NCI-H146 (cell line): ENCODE results near the gene CLPTM1L.
"Not testable (repeated sequence)": the region's sequence is repeated elsewhere in the genome, so short reads cannot be mapped to it uniquely, and the experiment has no call there.

ENCODE experiments used
- DNase-seq: peaks from one replicate; lab custom pipeline; 2025; lab: John Stamatoyannopoulos, UW

CLPTM1L gene

GRCh38 chr5:1326901-1327756, 17.8 kb downstream of the CLPTM1L start:
- DNase-seq, result not testable (repeated sequence)

GRCh38 chr5:1326532-1326875, 18.4 kb downstream of the CLPTM1L start:
- not testable (repeated sequence) for DNase-seq

DNA sequence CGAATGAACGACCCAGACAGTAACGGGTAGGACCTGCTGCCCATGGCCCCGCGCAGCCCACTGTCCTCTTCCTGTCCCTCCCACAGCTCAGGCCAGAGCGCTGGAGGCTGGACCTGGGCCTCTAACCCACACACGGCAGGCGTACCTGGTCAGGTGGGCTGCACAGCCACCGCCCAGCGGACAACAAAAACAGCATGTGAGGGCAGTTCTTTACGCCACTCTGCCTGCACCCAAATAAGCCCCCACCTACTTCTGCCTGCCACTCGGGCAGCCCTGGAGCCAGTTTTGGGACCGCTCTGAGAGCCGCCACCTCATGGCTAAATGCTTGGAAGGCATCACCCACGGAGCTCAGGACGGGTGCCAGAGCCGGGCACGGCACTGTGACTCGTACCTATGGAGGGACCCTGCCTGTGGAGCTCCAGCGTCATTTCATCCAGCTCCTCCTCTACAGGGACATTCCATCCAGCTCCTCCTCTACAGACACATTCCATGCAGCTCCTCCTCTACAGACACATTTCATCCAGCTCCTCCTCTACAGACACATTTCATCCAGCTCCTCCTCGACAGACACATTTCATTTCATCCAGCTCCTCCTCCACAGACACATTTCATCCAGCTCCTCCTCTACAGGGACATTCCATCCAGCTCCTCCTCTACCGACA, 18.9 kb downstream of the CLPTM1L start:
- DNase-seq, result no peak

DNA sequence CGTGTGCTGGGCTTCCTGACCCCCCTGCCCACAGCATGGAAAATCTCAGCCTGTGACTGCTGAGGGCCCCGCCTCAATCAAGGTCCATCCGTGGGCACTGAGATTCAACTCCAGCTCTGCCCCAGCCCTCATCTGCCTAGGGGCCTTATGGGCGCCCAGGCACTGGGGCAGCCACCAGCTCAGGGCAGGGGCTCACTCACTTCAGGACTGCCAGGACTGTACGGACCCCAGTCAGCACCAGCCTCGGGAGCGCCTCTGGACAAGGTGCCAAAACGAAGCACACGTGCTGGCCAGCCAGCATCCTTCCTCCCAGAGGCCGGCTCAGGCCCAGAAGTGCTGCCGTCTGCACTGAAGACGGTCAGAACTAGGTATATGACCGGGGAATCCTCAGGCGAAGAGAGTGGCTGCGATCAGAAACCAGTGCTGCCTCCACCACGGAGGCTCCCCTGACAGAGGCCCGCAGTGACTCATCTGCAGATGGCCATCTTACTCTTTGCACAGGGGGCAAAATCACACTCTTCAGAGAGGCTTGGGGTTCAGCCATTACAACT, 19.6 kb downstream of the CLPTM1L start:
- DNase-seq, result no peak

GRCh38 chr5:1324719-1325190, 20.1 kb downstream of the CLPTM1L start:
- DNase-seq, result no peak

- no peak for DNase-seq
These were observed 20.6 kb downstream of the CLPTM1L start for GRCh38 chr5:1324301-1324700.

DNA sequence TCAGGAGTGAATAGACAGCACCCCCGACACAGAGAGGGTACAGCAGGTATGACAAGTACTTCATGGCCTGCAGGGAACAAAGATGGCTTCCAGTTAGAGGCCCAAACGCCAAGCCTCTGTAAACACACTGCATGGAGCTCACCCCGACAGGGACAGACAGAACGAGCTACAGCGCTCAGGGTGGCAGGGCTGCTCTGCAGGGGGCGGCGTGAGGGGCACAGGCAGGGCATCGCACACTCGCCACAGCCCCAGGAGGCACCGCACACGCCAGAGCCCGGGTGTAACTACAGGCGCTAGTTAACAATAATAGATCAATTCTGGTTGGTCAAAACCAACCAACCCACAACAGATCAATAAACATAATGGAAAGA, 21.1 kb downstream of the CLPTM1L start:
- DNase-seq, result peak; percentile 22

DNA sequence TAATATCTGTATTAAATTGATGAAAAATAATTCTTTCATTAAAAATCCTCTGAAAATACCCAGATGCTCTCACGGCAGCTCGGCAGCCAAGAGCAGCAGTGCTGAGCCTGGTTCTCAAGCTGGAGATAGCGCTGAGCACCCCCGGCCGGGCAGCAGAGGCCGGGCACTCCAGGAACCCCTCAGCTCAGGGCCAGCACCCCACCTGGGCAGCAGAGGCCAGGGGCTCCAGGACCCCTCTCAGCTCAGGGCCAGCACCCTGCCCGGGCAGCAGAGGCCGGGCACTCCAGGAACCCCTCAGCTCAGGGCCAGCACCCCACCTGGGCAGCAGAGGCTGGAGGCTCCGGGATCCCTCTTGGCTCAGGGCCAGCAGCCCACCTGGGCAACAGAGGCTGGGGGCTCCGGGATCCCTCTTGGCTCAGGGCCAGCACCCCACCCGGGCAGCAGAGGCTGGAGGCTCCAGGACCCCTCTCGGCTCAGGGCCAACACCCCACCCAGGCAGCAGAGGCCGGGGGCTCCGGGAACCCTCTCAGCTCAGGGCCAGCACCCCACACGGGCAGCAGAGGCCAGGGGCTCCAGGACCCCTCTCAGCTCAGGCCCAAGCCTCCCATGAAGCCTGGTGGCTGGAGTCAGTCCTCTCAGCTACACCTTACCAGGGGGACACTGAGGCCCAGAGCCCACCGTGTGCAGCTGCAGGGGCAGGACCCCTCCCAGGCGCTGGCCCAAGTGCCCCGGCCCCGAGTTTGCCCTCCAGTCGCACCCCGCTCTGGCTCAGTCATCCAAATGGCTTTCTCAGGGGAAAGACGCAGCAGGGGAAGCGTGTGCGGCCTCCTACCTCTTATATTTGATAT, 21.7 kb downstream of the CLPTM1L start:
- no peak for DNase-seq

DNA sequence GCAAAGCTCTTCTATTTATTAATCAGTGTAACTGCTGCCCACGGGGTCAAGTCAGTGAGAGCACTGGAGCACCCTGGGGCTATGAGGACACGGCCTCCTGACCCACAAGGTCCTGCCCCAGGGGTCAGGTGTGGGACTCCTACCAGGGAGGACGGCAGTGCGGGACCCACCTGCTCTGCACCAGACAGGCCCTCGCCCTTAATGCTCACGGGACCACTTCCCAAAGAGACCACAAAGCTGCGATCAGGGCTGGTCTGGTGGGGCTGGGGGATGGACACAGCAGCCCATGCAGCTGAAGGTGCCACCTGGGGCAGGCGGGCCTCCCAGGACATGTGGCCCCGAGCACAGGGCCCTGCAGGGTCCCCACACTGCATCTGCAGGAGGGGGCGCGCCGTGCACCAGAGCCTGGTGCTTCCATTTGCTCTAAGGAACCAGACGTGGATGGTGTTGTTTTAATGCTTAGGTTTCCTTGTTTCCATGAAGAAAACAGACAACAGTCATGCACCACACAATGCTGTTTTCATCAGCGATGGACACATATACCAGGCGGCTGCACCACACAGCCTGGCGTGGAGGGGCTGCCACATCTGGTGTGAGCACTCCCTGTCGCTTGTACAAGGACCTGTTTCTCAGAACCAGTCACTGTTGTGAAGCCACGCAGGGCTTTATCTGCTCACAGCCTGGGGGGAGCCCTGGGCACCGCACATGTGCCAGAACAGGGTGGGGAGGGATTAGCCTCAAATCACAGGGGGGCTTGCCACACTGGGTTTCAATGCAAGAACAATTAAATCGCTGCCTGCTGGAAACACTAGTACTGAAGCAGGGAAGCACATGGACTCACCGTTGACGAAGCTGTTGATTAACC, 22.6 kb downstream of the CLPTM1L start:
- no peak for DNase-seq

GRCh38 chr5:1321576-1321975, 23.3 kb downstream of the CLPTM1L start:
- no peak for DNase-seq

DNA sequence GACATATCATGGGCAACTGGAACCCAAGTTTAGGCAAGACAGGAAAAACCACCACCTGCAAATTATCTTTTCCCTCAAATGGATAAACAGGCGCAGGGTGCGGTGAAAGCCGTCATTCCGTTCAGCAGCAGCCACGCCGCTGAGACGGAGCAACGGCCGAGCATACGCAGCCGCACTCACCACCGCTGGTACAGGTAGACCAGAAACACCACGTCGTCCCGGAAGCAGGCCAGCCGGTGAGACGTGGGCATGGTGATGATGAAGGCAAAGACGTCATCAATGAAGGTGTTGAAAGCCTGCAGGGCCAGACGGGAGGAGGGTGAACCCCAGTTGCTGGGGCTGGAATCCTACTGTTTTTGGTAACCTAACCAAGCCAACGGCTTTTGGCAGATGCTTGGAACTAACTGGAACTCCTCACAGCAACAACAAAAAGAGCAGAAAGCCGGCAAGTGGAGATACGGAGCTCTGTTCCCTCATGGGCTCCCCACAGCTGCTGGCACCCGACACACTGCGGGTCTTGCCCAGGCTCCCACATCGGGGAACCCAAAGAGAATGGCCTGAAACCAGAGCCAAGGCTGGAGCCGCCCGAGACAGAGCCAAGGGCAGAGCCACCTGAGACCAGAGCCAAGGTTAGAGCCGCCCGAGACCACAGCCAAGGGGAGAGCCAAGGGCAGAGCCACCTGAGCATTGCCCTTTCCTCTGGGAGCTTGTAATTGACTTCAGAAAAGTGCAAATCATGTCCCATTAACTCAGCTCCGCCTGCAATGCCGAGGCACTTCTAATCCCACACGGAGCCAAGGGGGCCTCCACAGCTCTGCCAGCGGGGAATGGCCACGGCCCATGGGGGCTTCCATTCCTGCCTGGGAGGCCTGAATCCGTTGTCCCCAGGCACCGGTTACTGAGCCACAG, 24.2 kb downstream of the CLPTM1L start:
- no peak for DNase-seq

DNA sequence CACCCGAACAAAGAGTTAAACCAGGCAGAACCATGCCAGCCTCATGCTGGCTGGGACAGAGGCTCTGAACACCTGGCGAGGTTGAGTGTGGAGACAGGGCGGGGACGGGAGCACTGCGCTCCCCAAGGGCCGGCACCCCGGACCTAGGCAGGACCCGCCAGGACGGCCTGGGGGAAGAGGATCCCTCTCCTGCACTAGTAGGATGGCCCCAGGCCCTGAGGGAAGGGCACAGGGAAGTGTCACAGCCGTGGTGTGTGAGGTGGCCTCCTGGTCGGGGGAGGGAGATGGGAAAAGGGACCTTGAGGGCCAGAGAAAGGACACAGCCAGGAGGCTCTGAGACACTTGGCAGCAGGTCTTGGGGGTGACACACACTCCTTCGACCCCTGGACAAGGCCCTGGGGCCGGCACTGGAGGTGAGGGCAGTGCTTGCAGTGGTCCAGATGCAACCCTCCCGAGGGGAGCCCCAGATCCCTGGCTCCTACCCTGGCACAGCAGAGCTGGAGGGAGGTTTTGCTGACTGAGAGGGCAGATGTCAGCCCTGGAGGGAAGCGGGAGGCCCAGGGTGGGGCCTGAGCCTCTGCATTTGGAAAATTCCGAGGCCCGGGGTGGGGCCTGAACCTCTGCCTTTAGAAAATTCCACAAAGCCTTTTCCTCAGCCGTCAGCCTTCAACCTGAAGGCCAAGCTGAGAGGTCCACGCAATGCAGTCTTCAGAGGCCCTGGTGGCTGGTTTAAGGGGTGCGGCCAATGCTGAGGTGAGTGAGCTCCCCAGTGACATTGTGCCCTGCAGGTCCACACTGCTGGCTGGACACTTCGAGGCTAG, 25.3 kb downstream of the CLPTM1L start:
- DNase-seq, result no peak

DNA sequence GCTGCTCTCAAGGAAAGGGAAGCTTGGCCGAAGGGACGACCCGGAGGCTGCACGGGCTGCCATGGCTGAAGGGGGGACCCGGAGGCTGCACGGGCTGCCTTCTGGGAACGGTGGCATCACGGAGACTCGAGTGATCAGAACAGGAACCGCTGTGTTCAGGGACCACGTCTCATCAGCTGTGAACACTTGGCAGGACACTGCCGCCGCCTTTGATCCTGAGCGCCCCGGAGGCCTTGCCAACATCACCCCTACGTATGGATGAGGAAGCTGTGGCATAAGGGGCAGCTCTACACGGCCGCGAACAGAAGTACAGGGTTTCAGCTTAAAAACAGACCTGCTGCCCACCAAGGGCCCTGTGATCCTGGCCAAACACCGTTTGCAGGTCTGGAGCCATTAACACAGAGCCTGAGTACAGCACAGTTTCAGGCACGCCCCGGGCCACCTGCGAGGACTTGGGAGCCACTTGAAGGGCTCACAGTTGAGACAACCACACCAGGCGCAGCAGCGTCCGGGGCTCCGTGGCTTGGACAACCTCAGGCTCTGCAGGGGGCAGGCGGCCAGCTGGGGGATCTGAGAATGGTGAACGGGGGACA, 26.1 kb downstream of the CLPTM1L start:
- DNase-seq, result no peak

GRCh38 chr5:1317921-1318565, 26.9 kb downstream of the CLPTM1L start:
- DNase-seq, result no peak

- no peak for DNase-seq
These were observed 28.1 kb downstream of the CLPTM1L start for GRCh38 chr5:1316588-1317340.

GRCh38 chr5:1315709-1316587, 29.0 kb downstream of the CLPTM1L start:
- peak; percentile 100 for DNase-seq
